HG03457 (cell line): ENCODE data around the gene SMG7.
"Not testable (repeated sequence)": the region's sequence is repeated elsewhere in the genome, so short reads cannot be mapped to it uniquely, and the experiment has no call there.

Experiments used
- ATAC-seq: cut with Tn5 transposase; IDR thresholded peaks from one replicate; pipeline ENCODE4 v1.9.1; 2021; ENCODE audit warnings: moderate number of reproducible peaks; ENCODE audit not compliant: unreplicated experiment

The SMG7 gene

DNA sequence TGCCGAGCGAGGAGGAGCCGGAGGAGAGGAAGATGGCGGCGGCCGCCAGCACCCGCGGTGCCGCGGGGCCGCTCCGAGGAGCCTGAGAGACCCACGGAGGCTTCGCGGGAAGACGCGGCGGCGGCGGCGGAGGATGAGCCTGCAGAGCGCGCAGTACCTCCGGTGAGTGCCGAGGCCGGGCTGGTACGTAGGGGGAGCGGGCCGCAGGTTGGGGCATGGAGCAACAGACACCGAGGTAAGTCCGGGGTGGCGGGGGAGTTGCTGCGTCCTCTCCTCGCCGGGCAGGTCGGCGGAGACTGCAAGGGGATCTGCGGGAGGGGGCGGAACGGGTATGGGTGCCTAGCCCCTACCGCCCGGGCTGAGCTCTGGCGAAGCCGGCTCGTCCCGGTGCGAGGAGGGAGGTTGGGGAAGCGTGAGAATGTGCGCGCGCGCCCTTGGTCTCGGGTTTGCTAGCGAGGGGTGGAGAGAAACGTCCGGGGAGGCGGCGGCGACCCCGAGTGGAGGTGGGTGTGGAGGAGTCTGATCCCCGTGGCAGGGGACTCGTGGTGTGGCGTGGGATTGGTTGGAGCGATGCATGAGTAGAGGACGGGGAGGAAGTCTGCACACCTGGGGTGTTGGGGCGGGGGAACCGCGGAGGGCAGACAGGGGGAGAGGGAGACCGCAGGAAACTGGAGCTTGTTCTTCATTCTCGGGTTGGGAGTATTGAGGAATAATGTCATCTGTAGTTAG lies at the start of gene SMG7:
Gene SMG7 (plus strand): TSS at position 12 of the 729 bp plus-strand sequence. CDS start 122 bp downstream, at position 134.
- ATAC-seq, result peak; percentile 7

GRCh38 chr1:183423541-183423940 lies 48.8 kb upstream of the SMG7 start:
- no peak for ATAC-seq

DNA sequence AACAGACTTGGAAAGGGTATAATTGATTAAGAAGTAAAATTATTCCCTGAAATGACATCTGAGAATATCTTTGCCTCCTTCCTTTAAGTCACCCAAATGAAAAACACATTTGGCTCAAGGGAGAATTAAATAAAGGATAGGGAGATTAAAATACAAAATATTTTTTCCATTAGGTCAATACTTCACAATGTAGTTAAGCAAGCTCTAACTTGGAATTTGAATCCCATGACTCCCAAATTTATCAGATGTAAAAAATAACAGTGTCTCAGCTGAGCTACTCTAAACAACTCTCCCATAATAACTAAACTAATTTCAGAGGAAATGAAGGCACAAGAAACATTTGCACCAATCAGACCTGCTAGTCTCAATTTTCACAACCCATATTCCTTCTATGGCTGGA lies 47.6 kb upstream of the SMG7 start:
- ATAC-seq, result no peak

DNA sequence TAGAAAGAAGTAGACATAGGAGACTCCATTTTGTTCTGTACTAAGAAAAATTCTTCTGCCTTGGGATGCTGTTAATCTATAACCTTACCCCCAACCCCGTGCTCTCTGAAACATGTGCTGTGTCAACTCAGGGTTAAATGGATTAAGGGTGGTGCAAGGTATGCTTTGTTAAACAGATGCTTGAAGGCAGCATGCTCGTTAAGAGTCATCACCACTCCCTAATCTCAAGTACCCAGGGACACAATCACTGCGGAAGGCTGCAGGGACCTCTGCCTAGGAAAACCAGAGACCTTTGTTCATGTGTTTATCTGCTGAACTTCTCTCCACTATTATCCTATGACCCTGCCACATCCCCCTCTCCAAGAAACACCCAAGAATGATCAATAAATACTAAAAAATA lies 44.7 kb upstream of the SMG7 start:
- not testable (repeated sequence) for ATAC-seq

- ATAC-seq, result no peak
These were observed 40.3 kb upstream of the SMG7 start for GRCh38 chr1:183431840-183432547.

GRCh38 chr1:183432548-183432875 lies 39.8 kb upstream of the SMG7 start:
- ATAC-seq, result no peak

DNA sequence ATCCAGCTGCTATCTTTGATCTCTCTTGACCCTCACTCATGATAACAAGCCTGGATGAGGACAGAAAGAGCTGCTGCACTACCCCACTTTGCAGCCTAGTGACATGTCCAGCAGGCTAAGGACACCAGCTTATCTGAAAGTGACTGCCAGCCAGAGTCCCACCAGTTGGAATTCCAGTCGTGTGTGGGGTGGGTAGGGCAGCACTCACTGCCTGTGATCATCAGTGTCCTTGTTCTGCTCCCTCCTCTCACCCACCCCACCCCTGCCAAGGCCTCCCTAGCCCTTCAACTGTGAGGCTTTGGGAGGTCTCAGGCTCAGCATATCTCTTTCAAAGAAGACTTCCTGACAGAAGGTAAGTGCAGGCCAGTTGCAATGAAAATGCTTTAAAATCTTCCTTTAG lies 38.6 kb upstream of the SMG7 start:
- ATAC-seq, result no peak

- ATAC-seq, result no peak
These were observed 36.8 kb upstream of the SMG7 start for GRCh38 chr1:183435497-183435896.

GRCh38 chr1:183438060-183438459 lies 34.2 kb upstream of the SMG7 start:
- ATAC-seq, result no peak

- no peak for ATAC-seq
These were observed 29.3 kb upstream of the SMG7 start for GRCh38 chr1:183443011-183443410.

GRCh38 chr1:183443466-183443865 lies 28.8 kb upstream of the SMG7 start:
- ATAC-seq, result no peak

DNA sequence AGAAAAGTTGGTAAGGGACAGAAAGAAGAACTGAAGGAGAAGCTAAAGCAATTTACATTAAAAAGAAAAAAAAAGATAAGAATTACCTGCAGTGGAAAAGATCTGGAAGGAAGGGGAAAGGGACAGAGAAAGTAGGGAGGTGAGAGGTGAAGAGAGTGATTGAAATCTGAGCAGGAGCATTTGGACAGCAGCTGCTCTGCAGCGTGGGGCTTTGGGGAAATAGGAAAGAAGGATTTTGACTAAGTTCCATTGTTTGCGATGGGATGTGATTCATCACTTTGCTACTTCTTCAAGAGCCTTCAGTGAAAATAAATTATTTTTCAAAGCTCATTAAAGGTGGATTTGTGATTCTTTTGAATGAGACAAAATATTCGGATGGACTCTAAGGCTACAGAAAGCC lies 28.1 kb upstream of the SMG7 start:
- no peak for ATAC-seq

- no peak for ATAC-seq
These were observed 23.0 kb upstream of the SMG7 start for GRCh38 chr1:183449223-183449770.

DNA sequence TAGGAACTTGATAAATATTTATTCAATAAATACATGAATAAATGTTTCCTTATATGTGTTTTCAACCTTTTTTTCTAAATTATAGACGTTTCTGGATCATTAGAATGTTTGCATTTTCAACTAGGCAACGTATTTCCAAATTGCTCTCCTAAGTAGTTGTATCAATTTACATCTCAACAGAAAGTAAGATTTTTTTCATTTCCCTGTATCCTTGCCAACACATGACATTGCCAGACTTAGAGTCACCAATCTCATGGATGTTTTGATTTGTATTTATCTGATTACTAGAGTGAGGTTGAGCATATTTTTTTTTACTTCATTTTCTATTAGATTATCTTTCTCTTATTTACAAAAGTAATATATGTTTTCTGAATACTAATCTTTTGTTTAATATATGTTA lies 22.2 kb upstream of the SMG7 start:
- no peak for ATAC-seq

GRCh38 chr1:183454377-183454776 lies 17.9 kb upstream of the SMG7 start:
- ATAC-seq, result no peak

- no peak for ATAC-seq
These were observed 15.5 kb upstream of the SMG7 start for GRCh38 chr1:183456826-183457225.

- no peak for ATAC-seq
These were observed 14.8 kb upstream of the SMG7 start for GRCh38 chr1:183457449-183457848.

DNA sequence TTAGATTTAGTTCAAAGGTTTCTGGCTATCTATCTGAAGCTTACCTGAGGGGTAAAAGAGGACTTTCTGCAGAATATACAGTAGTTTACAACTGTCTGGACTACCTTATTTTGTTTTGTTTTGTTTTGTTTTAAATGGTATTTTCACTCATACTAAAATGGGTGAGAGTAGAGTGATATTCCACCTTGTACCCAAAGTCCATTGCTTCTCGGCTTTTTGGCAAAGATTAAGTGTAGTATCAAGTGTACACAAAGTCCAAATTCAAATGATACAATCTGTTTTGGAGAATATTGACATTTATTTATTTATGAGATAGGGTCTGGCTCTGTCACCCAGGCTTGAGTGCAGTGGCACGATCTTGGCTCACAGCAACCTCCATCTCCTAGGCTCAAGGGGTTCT lies 11.7 kb upstream of the SMG7 start:
- no peak for ATAC-seq

DNA sequence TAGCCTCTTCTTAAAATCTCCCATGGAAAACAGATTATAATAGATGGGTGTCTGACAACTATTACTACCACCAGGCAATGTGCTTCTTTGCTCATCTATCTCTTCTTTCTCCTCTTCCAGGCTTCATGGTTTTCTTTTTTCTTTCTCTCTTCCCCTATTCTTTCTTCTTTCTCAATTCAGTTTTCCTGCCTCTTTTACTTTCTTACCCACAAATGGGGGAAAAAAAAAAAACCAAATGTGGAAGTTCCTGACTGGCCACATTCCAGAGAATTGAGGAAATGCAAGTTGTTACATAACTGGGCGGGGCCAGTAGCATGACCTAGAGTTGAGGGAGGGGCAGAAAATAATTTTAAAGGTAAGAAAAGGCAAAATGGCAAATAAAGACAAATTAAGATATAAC lies 10.9 kb upstream of the SMG7 start:
- ATAC-seq, result no peak

GRCh38 chr1:183463566-183463965 lies 8.7 kb upstream of the SMG7 start:
- no peak for ATAC-seq

GRCh38 chr1:183466781-183467180 lies 5.5 kb upstream of the SMG7 start:
- ATAC-seq, result no peak

DNA sequence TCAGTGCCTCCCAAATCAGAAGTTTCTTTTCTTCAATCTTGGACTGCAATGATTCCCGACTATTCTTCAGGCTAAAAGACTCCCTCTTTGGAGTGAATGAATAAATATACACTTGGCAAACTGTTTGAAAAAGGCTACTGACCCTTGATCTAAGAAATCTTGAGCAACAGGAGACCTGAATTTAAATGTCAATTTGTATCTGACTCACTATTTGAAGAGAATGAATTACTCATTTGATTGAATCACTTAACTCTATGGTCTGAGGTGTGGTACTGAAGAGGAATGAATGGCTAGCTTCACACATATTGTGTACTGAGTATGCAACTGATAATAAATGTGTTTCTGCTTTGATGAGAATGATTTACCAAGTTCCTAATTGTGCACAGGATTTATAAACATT lies 4.6 kb upstream of the SMG7 start:
- ATAC-seq, result no peak
